Effector memory CD4-positive, alpha-beta T cell (primary cell): Measurements from ENCODE around the gene SECISBP2L.

ENCODE experiments used
- DNase-seq, 3 donors: peaks; one replicate each; pipeline ENCODE4 v3.0.0-alpha.2; 2020
- H3K27ac ChIP-seq: 2 replicates; pipeline ENCODE4 v1.7.0; 2013; ENCODE audit warnings: mild to moderate bottlenecking, low read length, moderate library complexity; ENCODE audit not compliant: insufficient read depth, poor library complexity, severe bottlenecking
- H3K27me3 ChIP-seq: replicated peaks from 2 replicates; pipeline ENCODE4 v1.7.0; 2013; ENCODE audit warnings: mild to moderate bottlenecking, low read length; ENCODE audit not compliant: insufficient read depth, control insufficient read depth, poor library complexity, severe bottlenecking
- H3K36me3 ChIP-seq: 2 replicates; pipeline ENCODE4 v1.7.0; 2013; ENCODE audit warnings: mild to moderate bottlenecking, low read length, moderate library complexity; ENCODE audit not compliant: control insufficient read depth, insufficient read depth
- H3K4me1 ChIP-seq: 2 replicates; pipeline ENCODE4 v1.7.0; 2013; ENCODE audit warnings: low read length, mild to moderate bottlenecking; ENCODE audit not compliant: control insufficient read depth, insufficient read depth, poor library complexity, severe bottlenecking
- H3K4me3 ChIP-seq: 2 replicates; pipeline ENCODE4 v1.7.0; 2013; ENCODE audit warnings: low read length, low read depth, mild to moderate bottlenecking; ENCODE audit not compliant: insufficient read depth, poor library complexity, severe bottlenecking
- H3K9me3 ChIP-seq: 2 replicates; pipeline ENCODE4 v1.7.0; 2013; ENCODE audit warnings: mild to moderate bottlenecking, low read length, moderate library complexity; ENCODE audit not compliant: control insufficient read depth

The SECISBP2L gene

DNA sequence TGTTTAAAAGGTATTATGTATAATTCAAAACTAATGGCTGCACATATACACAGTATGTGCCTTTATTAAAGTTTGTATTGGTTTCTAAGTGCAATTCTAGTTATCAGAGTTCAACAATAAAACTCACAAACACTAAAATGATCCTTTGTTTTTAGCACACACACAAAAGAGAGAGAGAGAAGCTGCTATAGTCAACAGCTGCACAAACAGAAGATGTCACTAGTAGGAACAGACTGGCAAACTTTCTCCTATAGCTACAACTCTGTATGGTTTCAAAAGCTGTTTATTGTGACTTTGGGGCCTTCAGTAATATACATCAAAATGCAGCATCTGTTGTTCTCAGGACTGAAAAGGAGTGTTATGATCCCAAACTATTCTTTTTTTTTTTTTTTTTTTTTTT is 6.1 kb downstream of the SECISBP2L start:
- Histone ChIP-seq H3K4me1 (peaks cover 3% of the 10 kb centered on the region), H3K27ac (no peak overlapping the region), H3K9me3 (no peaks in the 10 kb centered on the region), H3K36me3 (peaks cover 10% of the 10 kb centered on the region), H3K4me3 (no peak overlapping the region), H3K27me3 (no peaks in the 10 kb centered on the region)
- DNase-seq: no peak

DNA sequence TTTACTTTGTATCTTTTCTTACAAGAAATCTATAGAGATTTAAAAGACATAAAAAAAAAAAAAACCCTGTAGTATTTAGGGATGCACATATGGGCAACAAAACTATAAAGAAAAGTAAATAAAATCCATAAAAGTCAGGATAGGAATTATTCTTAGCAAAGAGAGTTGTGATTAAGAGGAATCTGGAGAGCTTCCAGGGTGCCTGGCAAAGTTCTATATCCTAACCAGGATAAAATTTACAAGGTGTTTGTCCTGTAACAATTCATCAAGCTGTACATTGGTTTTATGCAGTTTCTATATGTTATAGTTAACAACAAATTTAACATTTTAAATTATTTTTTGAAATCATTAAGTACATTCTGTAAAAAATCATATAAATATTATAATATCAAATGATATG is 7.9 kb downstream of the SECISBP2L start:
- DNase-seq: no peak
- Histone ChIP-seq H3K4me1 (peaks cover 3% of the 10 kb centered on the region), H3K9me3 (no peaks in the 10 kb centered on the region), H3K36me3 (peaks cover 10% of the 10 kb centered on the region), H3K27ac (no peak overlapping the region), H3K27me3 (no peaks in the 10 kb centered on the region), H3K4me3 (no peak overlapping the region)

DNA sequence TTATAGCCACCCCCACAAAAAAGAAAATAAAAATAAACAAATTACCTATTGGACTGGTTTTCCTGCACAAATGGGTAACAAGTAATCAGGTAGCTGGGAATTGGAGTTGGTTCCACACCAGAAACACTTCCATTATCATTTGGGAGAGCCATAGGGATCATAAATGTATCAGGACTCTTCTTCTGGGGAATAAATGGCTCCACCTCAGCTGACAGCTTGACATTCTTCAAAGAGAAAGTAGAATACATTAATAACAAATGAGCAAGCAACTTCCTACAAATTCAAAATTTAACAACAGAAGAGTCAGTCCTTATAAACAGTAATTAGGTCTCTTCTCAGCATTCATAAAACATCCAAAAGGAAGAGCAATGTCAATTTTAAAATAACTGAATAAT is 8.7 kb downstream of the SECISBP2L start:
- H3K4me1 ChIP-seq: peaks cover 3% of the 10 kb centered on the region
- no peaks in the 10 kb centered on the region for H3K27me3 ChIP-seq
- H3K4me3 ChIP-seq: no peak overlapping the region
- no peaks in the 10 kb centered on the region for H3K9me3 ChIP-seq
- H3K27ac ChIP-seq: no peak overlapping the region
- H3K36me3 ChIP-seq: peaks cover 14% of the 10 kb centered on the region
- no peak for DNase-seq

DNA sequence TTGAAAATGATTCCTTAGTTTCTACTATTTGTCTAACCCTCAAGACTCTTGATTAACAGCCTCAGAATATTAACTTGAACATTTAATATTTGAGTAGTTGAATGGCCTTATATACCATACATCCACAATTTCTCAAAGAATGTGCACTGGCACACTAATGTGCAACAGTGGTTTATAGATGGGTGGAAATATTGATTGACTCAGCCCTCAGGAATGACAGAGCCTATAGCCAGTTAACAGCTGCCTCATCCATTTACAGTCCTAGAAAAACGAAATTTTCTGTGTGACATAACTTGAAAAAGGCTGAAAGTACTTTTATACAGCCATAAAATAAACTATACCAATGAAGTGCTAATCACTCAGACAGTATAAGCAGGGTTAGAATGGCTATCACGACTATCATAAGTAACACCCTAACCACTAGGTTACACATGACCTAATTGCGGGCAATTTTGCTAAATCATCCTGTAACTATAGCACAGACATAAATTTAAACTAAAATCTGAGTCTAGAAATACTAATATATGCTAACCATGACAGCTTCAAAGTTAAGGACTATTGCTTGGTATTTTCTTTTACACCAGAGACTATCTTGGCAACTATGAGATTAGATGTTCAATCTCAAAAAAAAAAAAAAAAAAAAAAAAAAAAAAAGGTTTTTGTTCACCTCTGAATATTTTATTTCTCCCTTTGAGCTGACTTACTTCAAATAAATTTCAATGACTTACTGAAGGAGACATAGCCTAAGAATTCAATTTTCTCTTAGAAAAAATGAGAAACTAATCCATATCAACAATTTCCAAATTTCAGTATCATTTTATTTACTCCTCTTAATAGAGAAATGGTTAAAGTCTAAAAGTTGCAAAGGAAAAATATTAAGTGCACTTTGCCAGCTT is 9.3 kb downstream of the SECISBP2L start:
- no peak overlapping the region for H3K4me3 ChIP-seq

DNA sequence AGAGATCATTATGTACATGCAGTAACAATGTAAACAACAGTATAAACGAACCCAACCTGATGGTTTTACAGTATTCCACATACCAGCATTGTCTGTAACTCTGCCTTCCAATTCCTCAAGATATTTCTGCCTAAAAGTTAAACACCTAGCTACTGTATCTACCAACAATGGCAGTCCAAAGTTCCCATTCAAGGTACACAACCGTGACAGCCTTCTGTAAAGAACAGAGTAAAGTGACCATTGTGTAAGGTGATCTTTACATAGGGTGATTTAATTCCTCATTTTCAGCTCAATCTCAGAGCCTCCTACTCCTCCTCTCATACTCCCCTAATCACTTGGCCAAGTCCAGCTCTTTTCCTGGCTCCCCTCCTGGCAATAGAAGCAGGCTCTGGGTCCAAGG is 10.4 kb downstream of the SECISBP2L start:
- DNase-seq: no peak
- Histone ChIP-seq H3K9me3 (no peaks in the 10 kb centered on the region), H3K27me3 (no peaks in the 10 kb centered on the region), H3K4me3 (no peak overlapping the region), H3K4me1 (no peaks in the 10 kb centered on the region), H3K27ac (no peak overlapping the region), H3K36me3 (peaks cover 21% of the 10 kb centered on the region)

More for the DNA sequence above, 9.3 kb downstream of the SECISBP2L start:
- no peak overlapping the region for H3K27ac ChIP-seq
- H3K9me3 ChIP-seq: no peaks in the 10 kb centered on the region
- no peaks in the 10 kb centered on the region for H3K4me1 ChIP-seq
- DNase-seq: no peak
- no peaks in the 10 kb centered on the region for H3K27me3 ChIP-seq
- H3K36me3 ChIP-seq: peaks cover 20% of the 10 kb centered on the region

DNA sequence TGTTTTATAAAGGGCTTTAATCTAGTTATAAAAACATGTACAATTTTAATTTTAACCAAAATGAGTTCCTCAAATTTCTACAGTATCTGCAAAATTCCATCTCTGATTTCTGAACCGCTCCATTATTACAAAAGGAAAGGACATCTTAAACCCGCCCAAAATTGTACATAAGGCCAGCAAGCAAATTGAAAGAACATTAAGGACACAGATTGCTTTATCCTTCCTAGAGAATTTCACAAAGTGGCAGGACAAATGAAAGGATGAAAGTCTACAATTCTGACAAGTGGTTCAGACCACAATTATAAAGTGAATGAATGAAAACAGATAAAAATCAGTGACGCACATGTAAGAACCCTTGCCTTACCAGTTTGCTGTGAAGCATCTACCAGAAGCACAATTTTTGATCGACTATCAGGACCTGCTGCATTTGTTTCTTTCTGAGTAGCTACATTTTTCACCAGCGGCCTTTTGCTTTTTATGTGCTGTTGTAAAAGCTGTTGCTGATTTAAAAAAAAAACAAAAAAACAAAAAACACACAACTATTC is 13.6 kb downstream of the SECISBP2L start:
- no peak overlapping the region for H3K4me3 ChIP-seq
- no peak overlapping the region for H3K27ac ChIP-seq
- H3K4me1 ChIP-seq: no peaks in the 10 kb centered on the region
- peaks cover 30% of the 10 kb centered on the region for H3K36me3 ChIP-seq
- no peaks in the 10 kb centered on the region for H3K27me3 ChIP-seq
- DNase-seq: no peak
- no peaks in the 10 kb centered on the region for H3K9me3 ChIP-seq

DNA sequence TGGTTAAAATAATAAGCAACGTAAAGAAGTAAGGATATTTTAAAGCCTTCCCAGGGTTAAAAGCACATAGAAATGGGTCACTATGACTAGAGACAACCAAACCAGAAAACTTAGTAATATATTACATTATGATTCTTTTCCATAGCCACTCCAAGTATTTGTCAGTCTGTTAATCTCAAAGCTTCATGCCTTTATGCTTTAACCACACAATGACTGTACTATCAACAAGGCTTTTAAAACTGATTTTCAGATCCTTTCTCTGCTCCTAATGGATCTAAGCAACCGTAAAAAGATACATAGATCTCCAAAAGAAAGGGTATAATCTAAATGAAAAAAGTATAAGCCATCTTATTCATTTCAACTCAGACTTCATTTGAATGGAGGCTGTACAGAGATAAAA is 14.4 kb downstream of the SECISBP2L start:
- H3K4me1 ChIP-seq: no peaks in the 10 kb centered on the region
- no peak overlapping the region for H3K4me3 ChIP-seq
- no peaks in the 10 kb centered on the region for H3K27me3 ChIP-seq
- no peak overlapping the region for H3K27ac ChIP-seq
- no peak for DNase-seq
- no peaks in the 10 kb centered on the region for H3K9me3 ChIP-seq
- H3K36me3 ChIP-seq: peaks cover 32% of the 10 kb centered on the region

DNA sequence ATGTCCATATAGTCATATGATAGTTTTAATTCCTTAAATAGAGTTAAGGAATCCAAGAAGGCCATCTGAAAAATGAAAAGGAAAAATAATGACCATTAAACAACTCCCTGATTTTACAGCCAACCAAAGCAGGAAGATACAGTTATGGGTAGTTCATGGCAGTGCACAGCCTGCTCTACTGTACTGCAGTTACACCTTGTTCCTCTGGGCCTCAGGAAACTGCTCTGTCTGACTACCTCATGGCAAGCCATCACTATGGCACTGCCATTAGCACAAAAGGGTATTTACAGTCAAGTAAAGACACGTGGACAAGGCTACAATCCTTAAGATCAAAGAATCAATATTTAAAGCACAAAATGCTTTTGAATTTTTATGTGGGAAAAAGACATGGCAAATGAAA is 19.5 kb downstream of the SECISBP2L start:
- no peak for DNase-seq
- no peaks in the 10 kb centered on the region for H3K9me3 ChIP-seq
- H3K27ac ChIP-seq: no peak overlapping the region
- no peaks in the 10 kb centered on the region for H3K4me1 ChIP-seq
- H3K27me3 ChIP-seq: no peaks in the 10 kb centered on the region
- H3K36me3 ChIP-seq: peaks cover 15% of the 10 kb centered on the region
- H3K4me3 ChIP-seq: no peak overlapping the region

DNA sequence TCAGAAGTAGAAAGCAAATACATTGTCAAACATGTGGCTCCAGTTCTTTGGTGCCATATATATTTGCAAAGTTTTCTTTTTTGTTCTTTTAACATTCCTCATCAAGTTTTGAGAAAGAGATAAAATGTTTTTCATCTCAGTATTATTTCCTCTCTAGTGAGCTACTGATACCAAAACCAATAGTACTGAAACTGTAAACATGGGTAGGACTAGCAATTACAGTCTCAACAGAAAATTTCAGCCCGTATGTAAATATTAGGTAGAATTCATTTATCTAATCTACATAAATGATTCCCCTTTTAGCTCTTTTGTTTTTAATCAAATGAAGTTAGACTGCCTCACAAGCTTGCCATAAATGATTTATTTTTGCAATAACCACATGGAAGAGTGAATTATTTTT is 21.4 kb downstream of the SECISBP2L start:
- DNase-seq: no peak
- H3K4me1 ChIP-seq: no peaks in the 10 kb centered on the region
- no peak overlapping the region for H3K4me3 ChIP-seq
- no peaks in the 10 kb centered on the region for H3K27me3 ChIP-seq
- peaks cover 14% of the 10 kb centered on the region for H3K36me3 ChIP-seq
- no peaks in the 10 kb centered on the region for H3K9me3 ChIP-seq
- H3K27ac ChIP-seq: no peak overlapping the region

DNA sequence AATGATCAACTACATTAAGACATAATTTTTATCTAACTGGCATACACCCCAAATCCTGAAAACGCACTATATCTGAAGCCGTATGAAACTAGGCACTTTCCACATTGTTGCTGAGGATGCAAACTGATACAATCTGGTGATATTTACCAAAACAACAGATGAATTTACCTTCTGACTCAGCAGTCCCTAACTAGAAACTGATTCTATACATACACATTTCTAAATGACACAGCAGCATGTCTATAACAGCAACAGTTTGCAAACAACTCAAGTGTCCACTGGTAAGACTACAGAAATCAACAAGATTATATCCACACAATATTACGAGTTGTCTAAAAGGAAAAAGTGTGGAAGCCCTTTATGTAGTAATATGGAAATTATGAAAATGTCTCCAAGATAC is 22.9 kb downstream of the SECISBP2L start:
- no peaks in the 10 kb centered on the region for H3K4me1 ChIP-seq
- no peak overlapping the region for H3K27ac ChIP-seq
- no peak for DNase-seq

More for the DNA sequence above, 22.9 kb downstream of the SECISBP2L start:
- Histone ChIP-seq H3K27me3 (no peaks in the 10 kb centered on the region), H3K36me3 (peaks cover 20% of the 10 kb centered on the region), H3K4me3 (no peak overlapping the region), H3K9me3 (no peaks in the 10 kb centered on the region)
